Muscle of leg (tissue), 11 donors: Measurements from ENCODE around the gene PPP1R12A. TPM values are rescaled to one million over a fixed set of nuclear protein-coding genes. Genes with fewer than 3 reads are reported as not detected.
"Not testable (repeated sequence)": the region's sequence is repeated elsewhere in the genome, so short reads cannot be mapped to it uniquely, and the experiment has no call there.

ENCODE experiments used
- DNase-seq: peaks from one replicate; pipeline ENCODE4 v3.0.0; 2013
- H3K27ac ChIP-seq: one replicate; pipeline ENCODE4 v1.5.1; 2013; ENCODE audit warnings: mild to moderate bottlenecking, low read length, control low read depth
- H3K27me3 ChIP-seq: one replicate; pipeline ENCODE4 v1.6.1; 2013; ENCODE audit warnings: low read length; ENCODE audit not compliant: control insufficient read depth, insufficient read depth
- H3K36me3 ChIP-seq: one replicate; pipeline ENCODE4 v1.6.1; 2013; ENCODE audit warnings: low read length; ENCODE audit not compliant: control insufficient read depth, insufficient read depth
- H3K4me1 ChIP-seq: one replicate; pipeline ENCODE4 v1.6.1; 2013; ENCODE audit warnings: low read length; ENCODE audit not compliant: control insufficient read depth, insufficient read depth
- H3K4me3 ChIP-seq: one replicate; pipeline ENCODE4 v1.5.1; 2013; ENCODE audit warnings: low read length, control low read depth
- H3K9me3 ChIP-seq: replicated peaks from 2 replicates; pipeline ENCODE4 v1.6.1; 2013; ENCODE audit warnings: low read depth, low read length; ENCODE audit not compliant: control insufficient read depth
- WGBS: methylation state at CpG from one replicate; pipeline ENCODE4 v1.1.5; 2013; ENCODE audit warnings: missing lambda C conversion rate; ENCODE audit not compliant: insufficient coverage; 5-methylcytosine and 5-hydroxymethylcytosine counted together
- polyA plus RNA-seq, 8 donors: library from polyadenylated mRNA; unstranded; fragments of 120-200 nt; gene quantifications; one replicate each; pipeline versions ENCODE4 v1.2.1 to v1.2.3, GENCODE V29; 2013; ENCODE audit warnings: inconsistent platforms in 1 of 8, low replicate concordance in 1 of 8; ENCODE audit not compliant: insufficient read length in 8 of 8, insufficient read depth in 1 of 8
- total RNA-seq: library from RNA; stranded (reverse); fragments of 120-200 nt; gene quantifications from one replicate; pipeline ENCODE4 v1.2.4, GENCODE V29; 2013

The PPP1R12A gene
- total and polyA plus RNA-seq, 9 donors, result 38.4 to 91.6 (median 59.6) TPM

- Histone ChIP-seq H3K27ac (no peak overlapping the region), H3K9me3 (peaks cover 14% of the 10 kb centered on the region), H3K27me3 (no peaks in the 10 kb centered on the region), H3K4me1 (no peaks in the 10 kb centered on the region), H3K4me3 (no peak overlapping the region), H3K36me3 (peaks cover 16% of the 10 kb centered on the region)
- 88% methylated on average over 1 of the region's 2 CpGs for WGBS
- no peak for DNase-seq
Measured at GRCh38 chr12:79835377-79835843, 99.5 kb downstream of the PPP1R12A start.

- Histone ChIP-seq H3K9me3 (peaks cover 14% of the 10 kb centered on the region), H3K27ac (no peak overlapping the region), H3K4me1 (no peaks in the 10 kb centered on the region), H3K4me3 (no peak overlapping the region), H3K36me3 (peaks cover 16% of the 10 kb centered on the region), H3K27me3 (no peaks in the 10 kb centered on the region)
- WGBS, result 89% methylated on average over 1 of the region's 3 CpGs
- no peak for DNase-seq
Measured at GRCh38 chr12:79834712-79835376, 100.1 kb downstream of the PPP1R12A start.

GRCh38 chr12:79830440-79830839, 104.5 kb downstream of the PPP1R12A start:
- no peak overlapping the region for H3K27ac ChIP-seq
- DNase-seq, result no peak
- H3K36me3 ChIP-seq, result peaks cover 3% of the 10 kb centered on the region
- H3K4me3 ChIP-seq, result no peak overlapping the region
- no peaks in the 10 kb centered on the region for H3K4me1 ChIP-seq
- no peaks in the 10 kb centered on the region for H3K9me3 ChIP-seq
- no peaks in the 10 kb centered on the region for H3K27me3 ChIP-seq
- no CpG with 5 or more reads among the region's 2 CpGs for WGBS

DNA sequence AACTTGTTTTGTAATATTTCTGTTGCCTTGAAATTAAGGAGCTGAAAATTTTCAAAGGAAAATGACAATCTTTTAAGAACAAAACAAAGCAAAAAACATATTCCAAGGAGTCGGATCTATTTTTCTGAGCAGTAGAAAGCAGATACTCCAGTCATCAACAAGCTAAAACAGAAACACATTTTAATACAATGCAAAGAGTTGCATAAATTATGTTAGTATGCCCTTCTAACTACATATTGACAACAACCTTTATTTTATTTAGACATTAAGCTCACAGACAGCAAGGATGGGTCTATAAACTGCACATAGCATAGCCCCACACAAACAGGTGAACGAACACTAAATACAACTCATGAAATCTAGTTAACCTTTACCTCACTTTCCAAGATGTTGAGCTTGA, 106.0 kb downstream of the PPP1R12A start:
- H3K9me3 ChIP-seq, result no peaks in the 10 kb centered on the region
- no peaks in the 10 kb centered on the region for H3K4me1 ChIP-seq
- no peak overlapping the region for H3K27ac ChIP-seq
- no CpG with 5 or more reads among the region's 2 CpGs for WGBS
- peaks cover 3% of the 10 kb centered on the region for H3K36me3 ChIP-seq
- no peak for DNase-seq
- no peak overlapping the region for H3K4me3 ChIP-seq
- no peaks in the 10 kb centered on the region for H3K27me3 ChIP-seq

DNA sequence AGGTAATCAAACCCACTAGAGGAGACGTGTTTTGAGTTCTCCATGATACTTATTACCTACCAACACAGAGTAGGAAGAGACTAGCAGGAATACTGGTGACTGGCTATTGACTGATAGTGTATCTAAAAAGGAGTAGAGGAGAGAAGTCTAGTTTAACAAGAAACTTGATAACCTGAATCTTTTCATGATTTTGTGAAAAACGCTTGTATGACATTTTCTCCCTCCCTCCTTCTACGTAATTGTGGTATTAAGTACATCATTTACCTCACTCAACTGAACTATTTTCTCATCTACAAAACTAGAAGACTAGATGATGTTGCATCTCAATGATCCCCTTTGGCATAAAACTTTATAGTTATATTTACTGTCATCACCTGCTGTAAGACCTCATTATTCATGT, 107.4 kb downstream of the PPP1R12A start:
- Histone ChIP-seq H3K27me3 (no peaks in the 10 kb centered on the region), H3K9me3 (no peaks in the 10 kb centered on the region), H3K36me3 (peaks cover 3% of the 10 kb centered on the region), H3K4me3 (no peak overlapping the region), H3K27ac (no peak overlapping the region), H3K4me1 (no peaks in the 10 kb centered on the region)
- no peak for DNase-seq
- WGBS, result no CpG with 5 or more reads among the region's 3 CpGs

- no peak for DNase-seq
- Histone ChIP-seq H3K27me3 (no peaks in the 10 kb centered on the region), H3K4me1 (no peaks in the 10 kb centered on the region), H3K36me3 (peaks cover 3% of the 10 kb centered on the region), H3K27ac (no peak overlapping the region), H3K9me3 (no peaks in the 10 kb centered on the region), H3K4me3 (no peak overlapping the region)
- 100% methylated on average over 1 of the region's 6 CpGs for WGBS
Measured at GRCh38 chr12:79826267-79827128, 108.4 kb downstream of the PPP1R12A start.

- H3K9me3 ChIP-seq, result no peaks in the 10 kb centered on the region
- no peaks in the 10 kb centered on the region for H3K27me3 ChIP-seq
- H3K4me3 ChIP-seq, result no peak overlapping the region
- no peak for DNase-seq
- peaks cover 10% of the 10 kb centered on the region for H3K36me3 ChIP-seq
- no peak overlapping the region for H3K27ac ChIP-seq
- no peaks in the 10 kb centered on the region for H3K4me1 ChIP-seq
Measured at GRCh38 chr12:79822475-79822874, 112.4 kb downstream of the PPP1R12A start.

- DNase-seq, result peak; percentile 53
- no CpG with 5 or more reads among the region's 3 CpGs for WGBS
- H3K27me3 ChIP-seq, result no peaks in the 10 kb centered on the region
- peak overlapping the region; percentile 16 for H3K27ac ChIP-seq
- H3K4me1 ChIP-seq, result no peaks in the 10 kb centered on the region
- H3K36me3 ChIP-seq, result peaks cover 13% of the 10 kb centered on the region
- H3K9me3 ChIP-seq, result no peaks in the 10 kb centered on the region
- H3K4me3 ChIP-seq, result no peak overlapping the region
Measured at GRCh38 chr12:79818856-79819255, 116.0 kb downstream of the PPP1R12A start.

GRCh38 chr12:79784366-79785065, 150.4 kb downstream of the PPP1R12A start:
- 100% methylated on average over 1 of the region's 10 CpGs for WGBS
- H3K9me3 ChIP-seq, H3K4me1 ChIP-seq, H3K27me3 ChIP-seq, H3K4me3 ChIP-seq, DNase-seq, H3K27ac ChIP-seq: not testable (repeated sequence)
- H3K36me3 ChIP-seq, result peaks cover 18% of the 10 kb centered on the region
